Testis (tissue), 3 donors: ENCODE measurements around the gene GTPBP1. TPM values are rescaled to one million over a fixed set of nuclear protein-coding genes. Genes with fewer than 3 reads are reported as not detected.

Experiments used
- DNase-seq: peaks from one replicate; pipeline ENCODE4 v3.0.0-alpha.2; 2019
- H3K27ac ChIP-seq, 2 donors: fragments of 200-600 bp; sonication (generic); one replicate each; pipeline ENCODE4 v1.5.1; 2019
- H3K27me3 ChIP-seq: fragments of 200-600 bp; sonication (generic); one replicate; pipeline ENCODE4 v1.5.1; 2019
- H3K36me3 ChIP-seq: fragments of 200-600 bp; sonication (generic); one replicate; pipeline ENCODE4 v1.5.1; 2017; ENCODE audit warnings: low read depth; ENCODE audit errors: missing control alignments
- H3K4me1 ChIP-seq: fragments of 200-600 bp; sonication (generic); one replicate; pipeline ENCODE4 v1.5.1; 2019
- H3K4me3 ChIP-seq, 2 donors: fragments of 200-600 bp; sonication (generic); one replicate each; pipeline ENCODE4 v1.5.1; 2017 to 2019
- H3K9me3 ChIP-seq: fragments of 200-600 bp; sonication (generic); one replicate; pipeline ENCODE4 v1.5.1; 2017
- CTCF ChIP-seq, 3 experiments: fragments of 450-650 bp in 2 of 3; fragments of 200-600 bp in 1 of 3; sonication (generic) in 1 of 3; IDR thresholded peaks; one replicate each; pipeline ENCODE4 v1.5.1; 2016 to 2019; ENCODE audit warnings: antibody characterized with exemption in 3 of 3, mild to moderate bottlenecking in 2 of 3, moderate library complexity in 1 of 3
- POLR2A ChIP-seq: fragments of 450-650 bp; IDR thresholded peaks from one replicate; pipeline ENCODE4 v1.6.1; 2017; ENCODE audit warnings: antibody characterized with exemption, mild to moderate bottlenecking, moderate library complexity
- WGBS, 2 donors: methylation state at CpG; one replicate each; pipeline ENCODE4 v1.1.5; 2018; 5-methylcytosine and 5-hydroxymethylcytosine counted together
- intact Hi-C: fragments of 100-400 bp; cut with DNase I; formaldehyde crosslinking; loops from one replicate; pipeline ENCODE4 v1.15.1; 2023; ENCODE audit warnings: low total_unique reads
- polyA plus RNA-seq: library from polyadenylated mRNA; stranded (reverse); fragments of 350-450 nt; fragmentation: Illumina TruSeq; extraction: RNeasy Lipid Tissue Mini Kit (QIAGEN cat#74804); gene quantifications from one replicate; pipeline ENCODE4 v1.2.3, GENCODE V29; 2014; ENCODE audit warnings: low read depth, low replicate concordance; ENCODE audit not compliant: insufficient read depth
- total RNA-seq, 2 donors: library from RNA; depleted of rRNA; stranded (reverse); fragments of >200 nt; gene quantifications; one replicate each; pipeline ENCODE4 v1.2.3, GENCODE V29; 2016

The GTPBP1 gene
- total and polyA plus RNA-seq, 3 donors from 2014 or later, result 53.1 to 89.8 (median 81.5) TPM

GRCh38 chr22:38750104-38750503, 44.4 kb downstream of the GTPBP1 start:
- Histone ChIP-seq H3K4me3 (no peak overlapping the region), H3K36me3 (peaks cover 3% of the 10 kb centered on the region), H3K4me1 (peaks cover 31% of the 10 kb centered on the region), H3K9me3 (no peaks in the 10 kb centered on the region), H3K27me3 (no peaks in the 10 kb centered on the region), H3K27ac (no peak overlapping the region)
- TF ChIP-seq CTCF (IDR thresholded peaks at IDR 0.05) (no peak), POLR2A (no peak)
- no peak for DNase-seq
- intact Hi-C loops, result loop anchor here (10.0 kb wide), 1 partner anchor 45 kb away; the partner anchor contains the start of genes GTPBP1 and JOSD1
- 93 to 99% methylated on average over 14 of the region's 14 CpGs for WGBS, 2 donors

DNA sequence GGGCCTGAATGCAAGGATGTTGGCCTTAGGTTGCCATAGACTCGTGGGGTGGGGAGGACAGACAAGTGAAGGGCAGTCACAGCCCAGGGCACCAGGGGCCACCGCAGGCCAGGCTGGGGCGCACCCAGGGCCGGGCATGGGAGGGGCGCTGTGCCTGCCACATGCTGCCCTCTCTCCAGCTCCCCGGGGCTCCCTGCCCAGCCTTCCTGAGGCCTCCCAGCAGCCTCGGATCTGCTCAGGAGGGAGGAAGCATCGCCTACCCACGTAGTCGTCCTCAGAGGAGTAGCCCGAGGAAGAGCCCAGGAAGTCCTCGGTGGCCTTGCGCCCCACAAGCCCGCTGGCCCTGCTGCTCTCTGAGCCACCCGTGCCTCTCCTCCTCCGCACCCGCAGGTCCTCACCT, 44.9 kb downstream of the GTPBP1 start:
- DNase-seq, result no peak
- peaks cover 31% of the 10 kb centered on the region for H3K4me1 ChIP-seq
- H3K36me3 ChIP-seq, result peaks cover 3% of the 10 kb centered on the region
- no peaks in the 10 kb centered on the region for H3K9me3 ChIP-seq
- H3K4me3 ChIP-seq, result no peak overlapping the region
- intact Hi-C loops, result loop anchor here (10.0 kb wide), 1 partner anchor 46 kb away; the partner anchor contains the start of genes GTPBP1 and JOSD1
- H3K27ac ChIP-seq, result no peak overlapping the region
- H3K27me3 ChIP-seq, result no peaks in the 10 kb centered on the region
- TF ChIP-seq POLR2A (no peak), CTCF (IDR thresholded peaks at IDR 0.05) (no peak)
- 93% methylated on average over 17 of the region's 17 CpGs; no CpG with 5 or more reads in 1 of the 2 donors for WGBS, 2 donors

- 83 to 87% methylated on average over 6 to 12 of the region's 12 CpGs for WGBS, 2 donors
- Histone ChIP-seq H3K27me3 (no peaks in the 10 kb centered on the region), H3K4me1 (peaks cover 31% of the 10 kb centered on the region), H3K4me3 (no peak overlapping the region), H3K36me3 (peaks cover 3% of the 10 kb centered on the region), H3K9me3 (no peaks in the 10 kb centered on the region), H3K27ac (no peak overlapping the region)
- TF ChIP-seq POLR2A (no peak), CTCF (IDR thresholded peaks at IDR 0.05) (no peak)
- intact Hi-C loops, result loop anchor here (10.0 kb wide), 1 partner anchor 46 kb away; the partner anchor contains the start of genes GTPBP1 and JOSD1
- DNase-seq, result no peak
Measured at GRCh38 chr22:38751066-38751421, 45.3 kb downstream of the GTPBP1 start.

DNA sequence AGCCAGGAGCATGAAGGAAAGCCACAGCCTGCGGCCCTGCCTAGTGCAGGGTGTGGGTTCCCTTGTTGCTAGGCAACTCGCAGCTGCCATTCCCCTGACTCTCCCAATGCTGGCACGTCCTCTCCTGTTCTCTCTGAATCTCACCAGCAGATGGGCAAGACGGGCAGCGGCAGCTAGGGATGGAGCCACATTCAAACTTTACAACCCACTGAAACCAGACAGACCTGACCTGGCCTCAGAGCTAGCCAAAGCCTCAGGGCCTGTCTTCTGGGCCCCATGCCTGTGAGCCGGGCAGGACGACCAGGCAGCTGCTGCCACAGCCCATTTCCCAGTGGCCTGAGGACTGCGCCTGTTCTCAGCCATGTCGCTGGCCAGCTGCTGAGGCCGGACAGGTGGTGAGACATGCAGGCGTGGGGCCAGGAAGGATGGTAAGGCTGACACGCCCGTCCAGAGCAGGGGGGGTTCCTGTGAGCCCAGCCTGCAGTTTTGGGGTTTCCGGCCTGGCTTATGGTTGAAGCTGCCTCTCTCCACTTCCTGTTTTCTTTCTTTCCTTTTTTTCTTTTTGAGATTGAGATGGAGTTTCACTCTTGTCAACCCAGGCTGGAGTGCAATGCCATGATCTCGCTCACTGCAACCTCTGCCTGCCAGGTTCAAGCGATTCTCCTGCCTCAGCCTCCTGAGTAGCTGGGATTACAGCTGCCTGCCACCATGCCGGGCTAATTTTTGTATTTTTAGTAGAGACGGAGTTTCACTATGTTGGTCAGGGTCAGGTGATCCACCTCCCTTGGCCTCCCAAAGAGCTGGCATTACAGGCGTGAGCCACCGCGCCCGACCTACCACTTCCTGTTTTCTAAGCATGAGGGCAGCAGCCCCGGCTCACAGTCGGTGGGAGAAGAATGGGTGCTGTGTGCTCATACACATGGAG, 45.9 kb downstream of the GTPBP1 start:
- Histone ChIP-seq H3K4me3 (no peak overlapping the region), H3K4me1 (peaks cover 35% of the 10 kb centered on the region), H3K27me3 (no peaks in the 10 kb centered on the region), H3K27ac (no peak overlapping the region), H3K9me3 (no peaks in the 10 kb centered on the region), H3K36me3 (peaks cover 3% of the 10 kb centered on the region)
- no peak for DNase-seq
- 88 to 90% methylated on average over 19 to 24 of the region's 24 CpGs for WGBS, 2 donors
- TF ChIP-seq CTCF (IDR thresholded peaks at IDR 0.05) (no peak), POLR2A (no peak)
- intact Hi-C loops, result loop anchor here (10.0 kb wide), 1 partner anchor 47 kb away; the partner anchor contains the start of genes GTPBP1 and JOSD1
